Ovary (tissue), 9 donors: Measurements from ENCODE around the gene TOR1AIP1. TPM values are rescaled to one million over a fixed set of nuclear protein-coding genes. Genes with fewer than 3 reads are reported as not detected.

Source experiments
- DNase-seq, 5 donors: peaks; one replicate each; pipeline ENCODE4 v3.0.0-alpha.2; 2019 to 2020
- H3K27ac ChIP-seq, 2 donors: fragments of 200-600 bp; one replicate each; pipeline versions ENCODE4 v1.5.1 to v1.8.0; 2019 to 2022
- H3K27me3 ChIP-seq: fragments of 200-600 bp; one replicate; pipeline ENCODE4 v1.8.0; 2022
- H3K36me3 ChIP-seq: fragments of 200-600 bp; sonication (generic); one replicate; pipeline ENCODE4 v1.5.1; 2019
- H3K4me1 ChIP-seq: one replicate; pipeline ENCODE4 v1.8.1; 2013; ENCODE audit warnings: mild to moderate bottlenecking, moderate library complexity; ENCODE audit not compliant: insufficient read depth
- H3K4me3 ChIP-seq: fragments of 200-600 bp; sonication (generic); one replicate; pipeline ENCODE4 v1.5.1; 2017
- H3K9me3 ChIP-seq, 2 donors: fragments of 200-600 bp in 1 of 2; sonication (generic) in 1 of 2; one replicate each; pipeline versions ENCODE4 v1.5.1 to v1.8.1; 2013 to 2019; ENCODE audit warnings: mild to moderate bottlenecking in 1 of 2, moderate library complexity in 1 of 2
- CTCF ChIP-seq, 3 donors: fragments of 450-650 bp in 2 of 3; fragments of 200-600 bp in 1 of 3; IDR thresholded peaks; one replicate each; pipeline versions ENCODE4 v1.5.1 to v1.8.0; 2016 to 2022; ENCODE audit warnings: antibody characterized with exemption in 3 of 3, mild to moderate bottlenecking in 1 of 3
- EP300 ChIP-seq: sonication (generic); formaldehyde crosslinking; IDR thresholded peaks from one replicate; pipeline ENCODE4 v1.6.1; 2017; ENCODE audit warnings: antibody characterized with exemption
- POLR2A ChIP-seq: fragments of 450-650 bp; IDR thresholded peaks from one replicate; pipeline ENCODE4 v1.6.1; 2017; ENCODE audit warnings: antibody characterized with exemption, mild to moderate bottlenecking, moderate library complexity
- WGBS, 3 donors: extraction: QIAGEN DNeasy Blood & Tissue Kit in 1 of 3; methylation state at CpG; one replicate each; pipeline versions ENCODE4 v1.1.5 to v1.1.7; 2013 to 2017; 5-methylcytosine and 5-hydroxymethylcytosine counted together
- intact Hi-C, 4 donors: fragments of 100-400 bp; cut with DNase I; formaldehyde crosslinking; loops; one replicate each; pipeline versions ENCODE4 v1.11.0 to v1.15.1; 2022 to 2023
- polyA plus RNA-seq, 2 donors: library from polyadenylated mRNA; stranded (reverse); fragments of 200-250 nt in 1 of 2; fragments of 350-450 nt in 1 of 2; fragmentation: Illumina TruSeq in 1 of 2; extraction: RNeasy Lipid Tissue Mini Kit (QIAGEN cat#74804) in 1 of 2; gene quantifications; one replicate each; pipeline ENCODE4 v1.2.3, GENCODE V29; 2013 to 2014
- total RNA-seq, 7 donors: library from RNA; depleted of rRNA in 2 of 7; stranded (reverse); fragments of >200 nt in 2 of 7; fragmentation: NEBNext Ultra II Directional in 3 of 7; extraction: Animal tissue kit (Norgen Biotek cat#: 25700) in 3 of 7; gene quantifications; one replicate each; pipeline versions ENCODE4 v1.1.0 to v1.2.4, GENCODE V29; 2016 to 2023
- donor health status: DM: no; HTN: no; CAD: no; lungs with moderate emphysema.
- donor health status: DM: no; HTN: no; CAD: no.
- donor health status: Bipolar disorder and iron deficiency.
- donor health status: DM: yes; HTN: yes; CAD: no.
- donor health status: DM: no; HTN: no; CAD: no.
- donor health status: DM: yes; HTN: yes; CAD: no.

The TOR1AIP1 gene
- total and polyA plus RNA-seq, 9 donors = 46.2 to 93.5 (median 61.1) TPM

- TF ChIP-seq EP300 = no peak
- no peaks in the 10 kb centered on the region for H3K4me1 ChIP-seq
- intact Hi-C loops = no loop called here
Measured at GRCh38 chr1:179876300-179876715, 5.8 kb upstream of the TOR1AIP1 start.

GRCh38 chr1:179877586-179878265 lies 4.4 kb upstream of the TOR1AIP1 start, which contains the start of gene TOR1AIP2:
TOR1AIP2 (minus strand) TSS chr1:179877803; CDS start chr1:179852665, 25,138 bp downstream.
- H3K4me1 ChIP-seq = no peaks in the 10 kb centered on the region
- intact Hi-C loops = no loop called here

More at GRCh38 chr1:179876300-179876715, 5.8 kb upstream of the TOR1AIP1 start:
- Histone ChIP-seq H3K36me3 (no peaks in the 10 kb centered on the region), H3K9me3 (no peaks in the 10 kb centered on the region), H3K27ac (no peak overlapping the region), H3K4me3 (peak overlapping the region; percentile 70), H3K27me3 (no peaks in the 10 kb centered on the region)
- 14 to 28% (median 16%) methylated on average over 3 of the region's 3 CpGs for WGBS, 3 donors
- no peak for DNase-seq

GRCh38 chr1:179879797-179880196 lies 2.3 kb upstream of the TOR1AIP1 start:
- peaks cover 5% of the 10 kb centered on the region for H3K4me1 ChIP-seq
- WGBS, 3 donors = 90 to 92% (median 91%) methylated on average over 2 of the region's 2 CpGs

More at GRCh38 chr1:179877586-179878265, 4.4 kb upstream of the TOR1AIP1 start, which contains the start of gene TOR1AIP2:
- Histone ChIP-seq H3K27ac (peak within 1 kb of the TSS; percentile 14 to 40), H3K9me3 (no peaks in the 10 kb centered on the region), H3K36me3 (no peaks in the 10 kb centered on the region), H3K4me3 (peak within 1 kb of the TSS; percentile 70), H3K27me3 (no peaks in the 10 kb centered on the region)
- DNase-seq = peak; percentile 83 to 91 (median 88)
- no peak for TF ChIP-seq EP300
- TF ChIP-seq POLR2A = peak; percentile 96
- peak in 1 of 3 donors; percentile 27 for TF ChIP-seq CTCF (IDR thresholded peaks at IDR 0.05)
- WGBS, 3 donors = 4 to 5% (median 4%) methylated on average over 31 of the region's 31 CpGs

GRCh38 chr1:179881642-179882252 lies 338 bp upstream of the TOR1AIP1 start:
- TF ChIP-seq EP300 (peak; percentile 6), CTCF (IDR thresholded peaks at IDR 0.05) (no peak), POLR2A (no peak)
- 0 to 1% (median 0%) methylated on average over 22 of the region's 22 CpGs for WGBS, 3 donors
- DNase-seq = peak in 2 of 5 donors; percentile 92 to 93
- Histone ChIP-seq H3K36me3 (no peaks in the 10 kb centered on the region), H3K4me3 (peak overlapping the region; percentile 65), H3K27me3 (no peaks in the 10 kb centered on the region), H3K9me3 (no peaks in the 10 kb centered on the region), H3K27ac (peak overlapping the region; percentile 97), H3K4me1 (peaks cover 7% of the 10 kb centered on the region)
- intact Hi-C loops = loop anchor here in 2 of 4 donors (2.0 to 10.0 kb wide), 3 partner anchors 73 to 271 kb away; partner anchors contain the start of genes CEP350 (in 2 of the 2) and QSOX1 (in 1 of the 2)

More at GRCh38 chr1:179879797-179880196, 2.3 kb upstream of the TOR1AIP1 start:
- Histone ChIP-seq H3K27me3 (no peaks in the 10 kb centered on the region), H3K4me3 (no peak overlapping the region), H3K27ac (no peak overlapping the region), H3K9me3 (no peaks in the 10 kb centered on the region), H3K36me3 (no peaks in the 10 kb centered on the region)
- no peak for DNase-seq
- TF ChIP-seq POLR2A (no peak), CTCF (IDR thresholded peaks at IDR 0.05) (no peak), EP300 (no peak)
- intact Hi-C loops = loop anchor here in 1 of 4 donors (5.0 to 10.0 kb wide), 2 partner anchors 75 to 273 kb away; partner anchors contain the start of genes CEP350 and QSOX1
